Smooth muscle cell of the coronary artery (primary cell): Measurements from ENCODE around the gene MRPL57. TPM values are rescaled to one million over a fixed set of nuclear protein-coding genes. Genes with fewer than 3 reads are reported as not detected.

Experiments used
- total RNA-seq: library from RNA; depleted of rRNA; stranded (reverse); fragments of >200 nt; gene quantifications from 2 replicates; pipeline ENCODE4 v1.2.3, GENCODE V29; 2014; ENCODE audit warnings: low replicate concordance

Gene MRPL57
- 8.5 and 20.9 TPM in 2 replicates for total RNA-seq

GRCh38 chr13:21176215-21176981, at the start of gene MRPL57, which contains the start of gene SKA3:
Gene MRPL57 (plus strand): TSS chr13:21176658. CDS start chr13:21176917, 259 bp downstream.
Gene SKA3 (minus strand): TSS chr13:21176552. CDS start chr13:21176477, 75 bp downstream.

Other genes with a start within 250 kb of the MRPL57 start
- gene LATS2, start 115.1 kb upstream of the MRPL57 start, total RNA-seq, result 8.7 and 11.1 TPM in 2 replicates
- gene SAP18, start 36.5 kb upstream of the MRPL57 start, total RNA-seq, result 68.3 and 141 TPM in 2 replicates
- gene SKA3, start 106 bp upstream of the MRPL57 start, total RNA-seq, result 0.47 and 2.0 TPM in 2 replicates